NCI-H128 (cell line): ENCODE data around the gene LRRC43.

Source experiments
- DNase-seq: peaks from one replicate; lab custom pipeline; 2025; ENCODE audit not compliant: unreplicated experiment; lab: John Stamatoyannopoulos, UW

Gene LRRC43, protein sequence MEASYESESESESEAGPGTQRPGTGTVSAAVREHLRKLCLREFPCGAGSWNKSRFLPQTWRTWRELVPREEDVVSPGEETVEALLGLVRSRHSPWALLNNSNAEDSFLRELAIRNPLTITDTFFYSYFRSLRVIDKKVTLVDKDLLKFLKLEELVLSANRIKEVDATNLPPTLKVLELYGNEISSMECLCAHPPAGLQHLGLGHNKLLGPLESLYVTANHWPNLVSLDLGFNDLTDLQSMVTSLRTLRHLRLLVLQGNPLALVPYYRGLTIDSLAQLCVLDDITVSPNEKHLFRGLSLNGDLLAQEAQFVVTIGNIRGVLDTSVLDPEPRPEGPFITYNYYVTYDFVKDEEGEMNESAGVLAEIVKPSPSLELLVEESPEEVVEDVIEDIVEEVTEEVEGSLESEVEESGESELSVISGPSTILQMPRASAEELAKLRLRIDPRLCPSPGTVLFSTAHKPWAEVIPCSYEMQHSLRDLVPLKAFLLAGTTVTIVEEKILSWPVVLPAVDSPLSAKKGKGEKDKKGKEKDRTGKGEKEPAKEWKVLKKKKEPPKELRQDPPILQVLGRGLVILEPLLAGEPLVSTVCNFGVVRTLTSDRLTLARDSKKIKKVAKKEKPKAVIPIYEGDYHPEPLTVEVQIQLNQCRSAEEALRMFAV

DNA sequence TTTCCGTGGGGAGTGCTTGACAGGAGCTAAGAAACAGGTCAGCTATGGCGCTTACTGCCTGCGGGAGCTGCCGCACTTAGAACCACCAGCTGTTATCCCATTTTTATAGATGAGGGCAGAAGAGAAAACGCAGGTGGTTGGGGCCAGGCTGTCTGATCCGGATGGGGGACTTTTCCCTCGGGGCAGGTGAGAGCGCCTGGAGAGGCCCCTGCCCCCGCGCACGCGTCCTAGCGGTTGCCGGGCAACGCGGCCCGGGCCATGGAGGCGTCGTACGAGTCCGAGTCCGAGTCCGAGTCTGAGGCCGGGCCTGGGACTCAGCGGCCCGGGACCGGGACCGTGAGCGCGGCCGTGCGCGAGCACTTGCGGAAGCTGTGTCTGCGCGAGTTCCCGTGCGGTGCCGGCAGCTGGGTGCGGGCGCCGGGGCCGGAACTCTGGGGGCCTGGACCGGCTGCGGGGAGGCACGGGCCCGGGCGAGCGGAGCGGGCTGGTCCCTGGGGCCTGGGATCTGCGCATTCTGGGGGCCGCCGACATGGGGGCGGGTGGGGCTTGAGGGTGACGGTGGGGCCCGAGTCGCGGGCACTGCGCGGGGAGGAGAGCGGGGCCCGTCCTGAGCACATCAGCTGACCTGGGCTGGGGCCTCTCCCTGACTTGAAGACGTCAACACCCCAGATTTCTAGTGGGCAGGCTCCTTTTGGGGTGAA, at the start of gene LRRC43:
Gene LRRC43, plus strand, starts transcription at position 237 of the 701 bp plus-strand sequence. Its CDS starts 22 bp downstream, at position 259.
- DNase-seq, result no peak

DNA sequence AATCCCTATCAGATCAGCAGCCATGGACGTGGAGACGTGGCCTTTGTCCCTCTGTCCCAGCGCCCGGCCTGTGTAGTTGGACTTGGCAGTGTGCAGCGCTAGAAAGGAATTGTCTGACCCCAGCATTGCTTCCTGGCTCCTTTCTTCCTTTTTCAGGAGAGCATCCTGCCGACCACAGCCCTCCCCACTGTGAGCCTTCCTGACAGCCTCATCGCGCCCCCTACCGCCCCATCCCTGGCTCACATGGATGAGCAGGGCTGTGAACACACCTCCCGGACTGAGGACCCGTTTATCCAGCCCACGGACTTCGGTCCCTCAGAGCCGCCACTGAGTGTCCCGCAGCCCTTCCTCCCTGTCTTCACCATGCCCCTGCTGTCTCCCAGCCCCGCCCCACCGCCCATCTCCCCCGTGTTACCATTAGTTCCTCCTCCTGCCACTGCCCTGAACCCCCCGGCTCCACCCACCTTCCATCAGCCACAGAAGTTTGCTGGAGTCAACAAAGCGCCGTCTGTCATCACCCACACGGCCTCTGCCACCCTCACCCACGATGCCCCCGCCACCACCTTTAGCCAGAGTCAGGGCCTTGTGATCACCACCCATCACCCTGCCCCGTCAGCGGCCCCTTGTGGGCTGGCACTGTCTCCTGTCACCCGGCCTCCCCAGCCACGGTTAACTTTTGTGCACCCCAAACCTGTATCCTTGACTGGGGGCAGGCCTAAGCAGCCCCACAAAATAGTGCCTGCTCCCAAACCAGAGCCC, 49.6 kb upstream of the LRRC43 start:
- no peak for DNase-seq

DNA sequence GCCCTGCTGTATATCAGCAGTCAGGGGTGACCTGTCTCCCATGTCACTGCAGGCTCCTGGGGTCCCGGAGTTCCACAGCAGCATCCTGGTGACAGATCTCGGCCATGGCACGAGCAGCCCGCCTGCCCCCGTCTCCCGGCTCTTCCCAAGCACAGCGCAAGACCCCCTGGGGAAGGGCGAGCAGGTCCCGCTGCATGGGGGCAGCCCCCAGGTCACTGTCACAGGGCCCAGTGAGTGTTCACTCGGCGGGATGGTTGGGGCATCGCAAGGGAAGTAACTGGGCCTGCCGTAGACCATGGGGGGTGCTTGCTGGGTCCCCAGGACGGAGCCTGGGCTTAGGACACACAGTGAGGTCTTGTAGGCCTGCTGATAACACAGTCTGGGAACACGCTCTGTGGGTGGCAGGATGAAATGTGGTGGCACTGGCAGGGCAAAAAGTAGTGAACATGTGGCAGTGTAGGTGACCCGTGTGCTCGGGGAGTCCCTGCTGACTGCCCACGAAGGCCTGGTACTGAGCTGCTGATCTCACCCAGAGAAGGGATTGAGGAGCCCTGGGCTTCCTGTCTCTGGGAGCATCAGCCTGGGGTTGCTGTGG, 47.4 kb upstream of the LRRC43 start:
- no peak for DNase-seq

DNA sequence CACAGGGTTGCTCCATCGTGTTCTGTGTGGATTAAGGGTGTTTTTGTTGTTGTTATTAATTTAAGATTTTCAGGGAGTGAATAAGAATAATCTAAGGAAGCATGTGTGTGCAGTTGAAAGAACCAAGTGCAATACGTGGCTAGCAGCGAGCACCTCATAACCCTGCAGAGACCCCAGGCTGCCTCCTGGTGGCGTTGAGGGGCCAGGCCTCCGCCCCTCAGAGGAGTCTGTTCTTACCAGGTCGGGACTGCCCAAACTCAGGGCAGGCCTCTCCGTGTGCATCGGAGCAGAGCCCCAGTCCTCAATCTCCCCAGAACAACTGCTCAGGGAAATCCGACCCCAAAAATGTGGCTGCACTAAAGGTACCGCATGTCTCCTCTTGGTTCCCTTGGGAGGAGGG, 45.7 kb upstream of the LRRC43 start:
- no peak for DNase-seq

DNA sequence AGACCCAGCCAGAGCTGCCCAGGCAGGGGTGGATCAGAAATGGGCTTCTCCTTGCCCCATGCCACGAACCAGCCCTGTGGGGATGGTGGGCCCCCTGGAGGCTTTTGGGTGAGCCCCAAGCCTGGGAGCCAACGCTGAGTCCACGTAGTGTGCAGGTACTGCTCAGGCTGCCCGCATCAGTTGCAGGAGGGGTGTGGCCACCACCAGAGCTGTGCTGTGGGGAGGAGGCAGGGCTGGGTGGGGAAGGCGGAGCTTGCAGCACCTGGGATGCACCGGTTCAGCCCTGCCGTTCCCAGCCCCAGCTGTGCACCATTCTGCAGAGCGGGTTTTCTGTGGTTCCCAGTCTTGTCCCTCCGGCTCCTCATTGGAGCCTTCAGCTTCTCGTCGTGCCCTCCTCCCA, 45.2 kb upstream of the LRRC43 start:
- DNase-seq, result no peak

DNA sequence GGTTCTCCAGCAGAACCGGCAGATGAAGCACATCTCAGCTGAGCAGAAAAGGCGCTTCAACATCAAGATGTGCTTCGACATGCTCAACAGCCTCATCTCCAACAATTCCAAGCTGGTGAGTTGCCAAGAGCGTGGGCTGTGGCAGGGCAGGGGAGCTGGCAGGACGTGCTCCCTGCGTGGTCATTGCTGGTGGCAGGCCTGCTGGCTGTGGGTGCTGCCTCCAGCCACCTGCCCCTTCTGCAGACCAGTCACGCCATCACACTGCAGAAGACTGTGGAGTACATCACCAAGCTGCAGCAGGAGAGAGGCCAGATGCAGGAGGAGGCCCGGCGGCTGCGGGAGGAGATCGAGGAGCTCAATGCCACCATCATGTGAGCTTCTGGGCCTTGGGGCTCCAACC, 44.7 kb upstream of the LRRC43 start:
- no peak for DNase-seq

DNA sequence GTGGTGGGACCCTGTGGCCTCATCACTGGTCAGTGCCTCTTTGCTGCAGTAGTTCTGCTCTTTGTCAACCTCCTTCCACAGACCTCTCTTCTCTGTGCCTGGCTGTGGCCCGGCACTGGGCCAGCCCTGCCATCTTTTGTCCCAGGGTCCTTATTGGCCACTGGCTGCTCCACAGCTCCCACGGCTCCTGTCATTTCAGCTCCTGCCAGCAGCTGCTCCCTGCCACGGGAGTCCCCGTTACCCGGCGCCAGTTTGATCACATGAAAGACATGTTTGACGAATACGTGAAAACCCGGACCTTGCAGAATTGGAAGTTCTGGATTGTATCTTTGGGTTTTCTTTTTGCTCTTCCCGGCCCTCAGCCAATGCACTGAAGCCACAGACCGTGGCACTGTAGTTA, 44.3 kb upstream of the LRRC43 start:
- DNase-seq, result no peak

DNA sequence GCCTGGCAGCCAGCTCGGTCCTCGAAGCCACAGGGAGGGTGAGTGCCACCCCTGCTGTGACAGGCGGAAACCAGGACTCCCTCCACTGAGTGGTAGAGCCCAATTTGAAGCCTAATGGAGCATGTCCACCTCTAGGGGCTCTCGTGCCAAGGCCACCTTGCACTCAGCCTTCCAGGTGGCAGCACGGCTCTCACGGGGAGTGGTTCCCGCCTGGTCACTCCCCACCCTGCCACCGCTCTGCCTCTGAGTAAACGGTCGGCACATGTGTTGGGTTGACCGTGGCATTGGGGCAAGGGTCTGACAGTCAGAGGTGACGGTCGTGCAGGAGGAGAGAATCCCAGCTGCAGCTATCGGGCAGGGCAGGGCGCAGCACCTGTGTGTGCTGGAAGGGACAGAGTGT, 43.7 kb upstream of the LRRC43 start:
- DNase-seq, result no peak

DNA sequence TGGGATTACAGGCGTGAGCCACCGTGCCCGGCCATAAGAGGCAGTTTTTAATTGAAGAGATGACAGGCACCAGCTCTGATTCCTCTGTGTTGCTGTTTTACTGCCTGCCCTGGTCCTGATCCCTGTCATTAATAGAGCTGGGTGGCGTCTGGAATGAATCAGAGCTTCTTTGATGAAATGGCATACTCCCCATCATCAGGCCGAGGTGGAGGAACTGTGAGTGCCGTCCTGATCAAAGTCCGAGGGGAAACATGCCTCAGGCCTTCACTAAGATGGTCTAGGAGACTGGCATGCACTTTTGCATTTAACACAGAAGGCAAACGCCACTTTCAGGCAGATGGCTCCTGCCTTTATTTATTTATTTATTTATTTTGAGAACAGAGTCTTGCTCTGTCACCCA, 43.0 kb upstream of the LRRC43 start:
- no peak for DNase-seq

DNA sequence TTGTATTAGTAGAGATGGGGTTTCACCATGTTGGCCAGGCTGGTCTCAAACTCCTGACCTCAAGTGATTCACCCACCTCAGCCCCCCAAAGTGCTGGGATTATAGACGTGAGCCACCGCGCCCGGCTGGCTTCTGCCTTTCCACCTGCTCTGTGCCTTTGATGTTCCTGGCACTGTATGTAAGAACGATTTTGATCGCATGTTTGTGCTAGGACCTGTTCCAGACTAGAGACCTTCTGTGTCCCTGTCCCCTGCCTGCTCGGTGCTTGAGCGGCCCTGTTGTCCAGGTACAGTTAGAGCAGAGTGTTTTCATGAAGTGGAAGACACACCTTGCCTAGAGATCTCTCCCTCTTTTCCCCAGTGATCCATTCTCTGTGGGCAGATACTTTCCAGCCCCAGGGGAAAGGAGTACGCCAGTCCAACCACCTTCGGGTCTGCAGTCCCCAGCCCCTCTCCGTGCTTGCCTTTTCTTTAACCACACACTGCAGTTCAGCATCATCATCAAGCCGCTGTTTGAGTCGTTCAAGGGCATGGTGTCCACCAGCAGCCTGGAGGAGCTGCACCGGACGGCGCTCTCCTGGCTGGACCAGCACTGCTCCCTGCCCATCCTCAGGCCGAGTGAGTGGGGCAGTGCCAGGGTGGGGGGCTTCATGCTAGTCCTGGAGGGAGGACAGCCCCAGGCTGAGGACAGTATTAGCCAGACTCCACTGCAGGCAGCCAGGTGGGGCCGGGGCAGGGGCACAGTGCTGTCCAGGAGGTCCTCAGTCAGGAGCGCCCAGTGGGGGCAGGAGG, 42.3 kb upstream of the LRRC43 start:
- no peak for DNase-seq

DNA sequence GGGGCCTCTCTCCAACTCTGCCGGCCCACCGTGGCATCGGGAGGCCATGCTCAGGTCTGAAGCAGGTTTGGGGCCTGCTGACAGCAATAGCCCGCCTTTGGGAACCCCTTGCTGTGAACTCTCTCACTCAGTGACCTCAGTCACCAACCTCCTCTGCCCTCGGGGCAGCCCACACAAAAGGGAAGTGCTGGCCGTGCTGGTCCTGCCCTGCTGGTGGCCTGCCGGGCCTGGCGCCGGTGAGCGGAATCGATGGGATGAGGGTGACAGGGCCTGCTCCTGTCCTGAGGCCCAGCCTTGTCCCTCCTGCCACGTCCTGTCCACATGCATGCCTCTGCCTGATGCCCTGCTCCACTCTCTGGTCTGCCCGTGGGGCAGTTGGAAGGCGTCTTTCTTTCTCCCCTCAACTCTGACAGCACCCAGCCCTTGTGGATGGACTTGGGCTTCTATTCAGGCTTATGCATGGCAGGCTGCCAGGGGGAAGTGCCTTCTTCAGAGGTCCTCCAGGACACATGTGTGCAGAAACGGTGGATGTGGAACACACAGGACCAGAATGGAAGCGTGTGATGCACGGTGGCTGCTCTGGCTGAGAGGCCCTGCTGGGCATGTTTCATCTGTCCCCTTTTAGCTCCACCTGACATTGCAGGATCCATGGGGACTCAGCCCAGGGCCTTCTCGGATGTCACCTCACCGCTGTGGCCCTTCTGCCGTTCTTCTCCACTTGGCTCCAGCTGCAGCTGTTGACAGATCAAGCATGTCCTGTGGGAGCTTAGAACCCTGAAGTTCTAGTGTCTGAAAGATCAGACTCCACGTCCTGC, 40.8 kb upstream of the LRRC43 start:
- DNase-seq, result no peak

DNA sequence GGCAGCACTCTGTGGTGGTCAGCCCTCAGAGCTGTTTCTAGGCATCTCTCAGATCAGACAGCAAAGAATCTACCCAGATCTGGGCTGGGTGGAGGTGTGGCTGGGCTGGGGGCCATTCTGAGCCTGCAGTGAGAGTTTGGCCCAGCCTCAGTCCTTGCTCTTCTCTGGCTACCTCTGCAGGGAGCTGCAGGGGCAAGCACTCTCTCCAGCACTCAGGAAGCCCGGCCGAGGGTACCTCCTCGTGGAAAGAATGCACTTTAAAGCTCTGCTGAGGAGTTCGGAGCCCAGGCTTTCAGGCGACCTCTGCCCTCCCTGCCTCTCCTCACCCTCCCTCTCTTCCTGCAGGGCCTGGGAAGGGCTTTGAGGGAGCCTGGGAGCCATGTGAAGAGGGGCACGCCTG, 40.1 kb upstream of the LRRC43 start:
- DNase-seq, result no peak

DNA sequence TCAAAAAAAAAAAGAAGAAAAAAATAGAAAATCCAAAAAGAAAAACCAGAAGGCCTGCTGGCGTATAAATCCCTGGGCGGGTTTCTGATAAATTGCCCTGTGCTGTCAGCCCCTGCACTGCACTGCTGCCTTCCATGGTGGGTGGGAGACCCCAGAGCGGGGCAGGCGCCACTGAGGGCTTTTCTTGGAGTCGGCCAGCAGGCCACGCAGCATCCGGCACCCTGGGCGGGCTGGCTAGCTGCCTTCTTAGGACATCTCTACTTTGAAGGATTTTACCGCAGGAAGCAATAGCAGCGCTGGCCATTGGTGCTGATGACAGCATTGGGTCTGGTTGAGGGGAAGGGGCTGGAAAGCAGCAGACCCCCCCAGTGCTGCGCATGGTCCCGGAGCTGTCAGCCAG, 38.0 kb upstream of the LRRC43 start:
- DNase-seq, result no peak

DNA sequence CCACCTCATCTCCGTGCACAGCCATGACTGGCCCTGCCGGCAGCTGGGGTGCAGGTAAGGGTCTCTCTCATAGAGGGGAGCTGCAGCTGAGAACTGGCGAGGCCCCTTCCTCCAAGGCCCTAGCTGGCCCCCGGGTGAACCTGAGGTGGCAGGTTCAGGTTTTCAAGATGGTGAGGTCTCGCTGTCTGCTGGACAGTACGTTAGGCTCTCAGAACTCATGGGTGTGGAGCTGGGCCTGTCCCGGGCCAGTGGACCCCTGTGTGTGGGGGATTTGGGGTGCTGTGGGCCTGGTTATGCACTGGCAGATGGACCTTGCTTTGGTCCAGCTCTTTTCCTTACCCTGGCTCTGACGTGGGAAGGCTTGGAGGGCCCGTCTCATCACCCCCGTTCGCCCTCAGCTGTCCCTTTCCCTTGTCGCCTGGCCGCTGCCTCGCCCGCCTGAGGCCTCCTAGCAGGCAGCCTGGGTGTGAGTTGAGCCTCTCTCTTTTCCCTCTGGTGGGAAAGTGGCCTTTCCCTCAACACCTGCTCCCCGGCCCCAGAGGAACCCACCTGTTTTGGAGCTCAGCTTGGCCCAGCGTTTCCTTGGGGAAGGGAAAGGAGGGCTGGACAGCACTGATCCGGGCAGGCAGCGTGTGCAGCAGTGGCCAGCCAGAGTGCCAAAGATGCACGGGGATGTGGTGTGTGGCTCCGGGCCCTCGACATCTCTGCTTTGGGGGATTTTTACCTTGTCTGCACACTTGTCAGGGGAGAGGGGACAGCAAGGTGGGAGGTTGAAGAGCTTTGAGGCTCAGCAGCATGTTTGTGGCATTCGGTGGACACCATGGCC, 37.2 kb upstream of the LRRC43 start:
- no peak for DNase-seq

DNA sequence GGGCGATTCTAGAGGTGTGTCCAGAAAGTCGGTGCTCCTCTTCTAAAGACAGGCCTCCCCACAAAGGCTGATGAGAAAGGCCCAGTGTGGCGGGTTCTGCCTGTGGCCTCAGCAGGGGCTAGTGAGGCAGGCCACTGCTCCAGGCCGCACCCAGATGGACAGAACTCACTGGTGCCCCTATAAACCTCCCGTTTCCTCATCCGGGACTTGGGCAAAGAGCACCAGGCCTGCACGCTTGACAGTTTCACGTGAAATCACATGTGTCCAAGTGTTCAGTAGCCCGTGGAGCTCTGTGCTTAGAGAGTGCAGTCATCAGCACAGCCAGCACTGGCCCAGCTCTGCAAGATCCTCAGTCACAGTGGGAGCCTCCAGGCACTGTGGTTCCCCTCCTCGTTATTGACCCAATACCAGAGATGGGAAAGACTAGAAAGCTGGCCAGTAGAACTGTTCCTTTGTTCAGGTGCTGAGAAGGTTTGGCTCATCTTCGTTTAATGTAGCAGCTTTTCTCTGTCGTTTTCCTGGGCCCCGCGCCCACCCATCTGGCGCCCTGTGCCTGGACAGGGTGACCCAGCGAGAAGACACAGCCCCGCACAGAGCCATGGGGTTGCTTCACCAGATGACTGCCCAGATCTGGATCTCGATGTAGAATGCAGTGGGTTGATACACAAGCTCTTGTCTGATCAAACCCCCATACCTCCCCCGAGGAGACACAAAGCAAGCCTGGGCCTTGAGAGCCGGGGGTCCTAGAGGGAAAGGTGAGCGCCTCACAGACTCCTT, 35.2 kb upstream of the LRRC43 start:
- no peak for DNase-seq

DNA sequence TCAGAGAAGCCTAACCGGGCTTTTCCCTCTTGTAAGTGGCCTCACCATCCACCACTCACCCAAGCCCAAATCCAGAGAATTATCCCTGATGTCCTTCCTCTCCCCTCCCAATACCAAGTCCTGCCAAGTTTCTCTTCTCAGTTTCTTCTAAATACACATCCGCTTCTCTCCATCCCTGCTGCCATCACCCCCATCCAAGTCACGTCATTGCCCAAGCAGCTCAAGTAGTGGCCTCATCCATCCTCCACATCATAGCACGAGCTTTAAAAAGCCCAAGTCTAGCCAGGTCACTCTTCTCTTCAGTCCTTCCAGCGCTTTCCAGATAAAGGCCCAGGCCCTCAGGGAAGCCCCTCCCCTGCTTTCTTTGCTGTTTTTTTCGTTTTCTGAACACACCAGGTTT, 34.3 kb upstream of the LRRC43 start:
- no peak for DNase-seq

DNA sequence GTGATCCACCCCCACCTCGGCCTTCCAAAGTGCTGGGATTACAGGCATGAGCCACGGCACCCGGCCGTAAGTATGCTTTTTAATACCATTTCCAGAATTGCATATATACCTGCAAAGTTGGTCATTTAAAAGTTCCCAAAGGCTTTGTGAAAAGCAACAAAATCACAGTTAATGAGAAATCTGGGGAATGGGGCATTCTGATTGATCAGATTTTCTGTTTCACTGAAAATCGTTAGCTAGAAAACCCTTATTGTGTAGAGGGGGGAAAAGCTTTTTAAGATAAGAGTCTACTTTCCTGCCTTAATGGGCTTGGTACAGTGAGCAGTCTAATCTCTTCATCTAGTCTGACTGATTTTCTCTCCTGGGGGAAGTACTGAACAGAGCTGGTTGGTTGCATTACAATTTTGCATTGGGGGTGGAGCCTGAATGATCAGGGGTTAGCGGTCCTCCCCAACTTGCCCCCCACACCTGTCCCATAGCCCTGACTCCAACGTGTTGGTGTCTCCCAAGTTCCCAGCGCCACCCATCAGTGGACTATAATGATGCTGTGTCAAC, 32.7 kb upstream of the LRRC43 start:
- no peak for DNase-seq
